OCI-LY7 (cell line): ENCODE data around the gene COL5A2. TPM values are rescaled to one million over a fixed set of nuclear protein-coding genes. Genes with fewer than 3 reads are reported as not detected.

Experiments used
- BruUV-seq: library from RNA; stranded (reverse); fragments of 400-500 nt; replicated peaks from 2 replicates; lab custom pipeline; 2021; lab: Mats Ljungman, UMichigan
- CTCF ChIA-PET: fragments of 300-600 bp; sonication (Branson Sonifier 250); formaldehyde crosslinking; loops from one replicate; lab custom pipeline; 2022; ENCODE audit warnings: antibody characterized with exemption; ENCODE audit not compliant: unreplicated experiment; lab: Charles Lee
- POLR2A ChIA-PET: fragments of 300-600 bp; sonication (Branson Sonifier 250); formaldehyde crosslinking; loops from one replicate; lab custom pipeline; 2022; ENCODE audit warnings: antibody characterized with exemption; lab: Charles Lee
- DNase-seq: peaks from one replicate; pipeline ENCODE4 v3.0.0-alpha.2; 2015; ENCODE audit warnings: low spot score
- H2AFZ ChIP-seq: fragments of 200-600 bp; sonication (generic), shearing (Covaris generic); 2 replicates; pipeline ENCODE4 v1.6.1; 2014; ENCODE audit warnings: mild to moderate bottlenecking, antibody characterized with exemption, low read length, moderate library complexity
- H3K27ac ChIP-seq: fragments of 200-600 bp; sonication (generic); 2 replicates; pipeline ENCODE4 v1.5.1; 2014; ENCODE audit warnings: mixed run types, low read depth, mild to moderate bottlenecking, moderate library complexity, low read length, inconsistent platforms; ENCODE audit not compliant: poor library complexity, severe bottlenecking
- H3K36me3 ChIP-seq: fragments of 200-600 bp; sonication (generic); 2 replicates; pipeline ENCODE4 v1.6.1; 2014; ENCODE audit warnings: mild to moderate bottlenecking, antibody characterized with exemption, low read length, moderate library complexity, mixed read lengths; ENCODE audit not compliant: insufficient read depth
- H3K4me1 ChIP-seq: fragments of 200-600 bp; sonication (generic); 2 replicates; pipeline ENCODE4 v1.5.1; 2014; ENCODE audit warnings: mild to moderate bottlenecking, low read length; ENCODE audit not compliant: insufficient read depth, poor library complexity, severe bottlenecking
- H3K4me2 ChIP-seq: fragments of 200-600 bp; sonication (generic); 2 replicates; pipeline ENCODE4 v1.6.1; 2014; ENCODE audit warnings: mild to moderate bottlenecking, low read length
- H3K4me3 ChIP-seq: fragments of 200-600 bp; sonication (generic); 2 replicates; pipeline ENCODE4 v1.5.1; 2014; ENCODE audit warnings: mild to moderate bottlenecking, low read depth, low read length; ENCODE audit not compliant: poor library complexity, severe bottlenecking
- H3K79me2 ChIP-seq: fragments of 200-600 bp; sonication (generic); 2 replicates; pipeline ENCODE4 v1.6.1; 2016; ENCODE audit warnings: low read depth, mild to moderate bottlenecking, low read length, moderate library complexity, mixed read lengths; ENCODE audit not compliant: insufficient read depth
- H3K9me2 ChIP-seq: fragments of 200-600 bp; sonication (generic); 2 replicates; pipeline ENCODE4 v1.6.1; 2016; ENCODE audit warnings: mild to moderate bottlenecking, low read length, mixed read lengths; ENCODE audit not compliant: insufficient read depth
- H3K9me3 ChIP-seq: fragments of 200-600 bp; sonication (generic); 2 replicates; pipeline ENCODE4 v1.6.1; 2014; ENCODE audit warnings: mild to moderate bottlenecking, mixed run types, low read length, mixed read lengths
- H4K20me1 ChIP-seq: fragments of 200-600 bp; sonication (generic); 2 replicates; pipeline ENCODE4 v1.6.1; 2014; ENCODE audit warnings: mild to moderate bottlenecking, antibody characterized with exemption, low read length, moderate library complexity, mixed read lengths; ENCODE audit not compliant: insufficient read depth
- CTCF ChIP-seq: fragments of 200-600 bp; sonication (generic); conservative IDR thresholded peaks from 2 replicates; pipeline ENCODE4 v1.5.1; 2014; ENCODE audit warnings: mild to moderate bottlenecking, antibody characterized with exemption, low read length, moderate library complexity, mixed read lengths
- EZH2phosphoT487 ChIP-seq: fragments of 200-600 bp; sonication (generic); IDR thresholded peaks from 2 replicates; pipeline ENCODE4 v1.6.1; 2018; ENCODE audit warnings: low read depth, borderline replicate concordance, mild to moderate bottlenecking, mixed run types, antibody characterized with exemption, low read length, moderate library complexity, mixed read lengths
- intact Hi-C: fragments of 100-400 bp; cut with micrococcal nuclease; formaldehyde crosslinking; loops from one replicate; pipeline ENCODE4 v1.10.0; 2022; ENCODE audit not compliant: unreplicated experiment
- total RNA-seq, 2 experiments: library from RNA; depleted of rRNA in 1 of 2; stranded (reverse); fragments of >200 nt in 1 of 2; shearing (Covaris generic) in 1 of 2; gene quantifications; 2 replicates each; pipeline ENCODE4 v1.2.3, GENCODE V29; 2014 to 2022

Gene COL5A2
- total RNA-seq, 2 experiments from 2014 or later: 0.50 to 0.61 TPM

GRCh38 chr2:189175869-189176433 lies 3.6 kb downstream of the COL5A2 start:
- ChIA-PET CTCF (no interaction called here), POLR2A (interaction anchor here (0.7 to 1.0 kb wide), 3 partner anchors 8 to 128 kb away, joined by 3 to 5 read pairs (median 3); no protein-coding TSS in a partner anchor)
- H3K79me2 ChIP-seq: no peaks in the 10 kb centered on the region
- no peaks in the 10 kb centered on the region for H3K9me2 ChIP-seq
- H3K4me2 ChIP-seq: no peak overlapping the region
- no peaks in the 10 kb centered on the region for H3K4me1 ChIP-seq
- DNase-seq: no peak
- no peaks in the 10 kb centered on the region for H3K9me3 ChIP-seq
- H3K4me3 ChIP-seq: no peak overlapping the region
- H3K27ac ChIP-seq: no peak overlapping the region
- TF ChIP-seq CTCF: no peak
- no peak for TF ChIP-seq EZH2phosphoT487
- no peaks in the 10 kb centered on the region for H3K36me3 ChIP-seq
- no peaks in the 10 kb centered on the region for H4K20me1 ChIP-seq
- H2AFZ ChIP-seq: no peak overlapping the region
- intact Hi-C loops: no loop called here
- no TSS peak for BruUV-seq

- no peaks in the 10 kb centered on the region for H3K9me3 ChIP-seq
- no peaks in the 10 kb centered on the region for H3K9me2 ChIP-seq
- H2AFZ ChIP-seq: no peak overlapping the region
- CTCF ChIA-PET: no interaction called here
- H3K4me2 ChIP-seq: no peak overlapping the region
- no peak for TF ChIP-seq EZH2phosphoT487
- 0 out of 2 replicates have a peak, but pooled peaks have one; percentile 21 for TF ChIP-seq CTCF
- no peaks in the 10 kb centered on the region for H3K79me2 ChIP-seq
- H3K4me1 ChIP-seq: no peaks in the 10 kb centered on the region
- POLR2A ChIA-PET: no interaction called here
- no TSS peak for BruUV-seq
- no peak overlapping the region for H3K27ac ChIP-seq
- H3K4me3 ChIP-seq: no peak overlapping the region
- H4K20me1 ChIP-seq: no peaks in the 10 kb centered on the region
- DNase-seq: no peak
- intact Hi-C loops: no loop called here
- H3K36me3 ChIP-seq: no peaks in the 10 kb centered on the region
Observed at GRCh38 chr2:189171956-189172609, 7.5 kb downstream of the COL5A2 start.
